GM12892 (cell line): ENCODE data around the gene ILK.

Source experiments
- POLR2AphosphoS5 ChIP-seq: IDR thresholded peaks from 2 replicates; pipeline ENCODE4 v1.6.1; 2011; ENCODE audit warnings: low read depth, low read length, control low read depth
- TAF1 ChIP-seq: IDR thresholded peaks from 2 replicates; pipeline ENCODE4 v1.6.1; 2011; ENCODE audit warnings: low read depth, mild to moderate bottlenecking, control low read depth, low read length, borderline replicate concordance

- TF ChIP-seq TAF1 (no peak), POLR2AphosphoS5 (no peak)
Observed at GRCh38 chr11:6599449-6599848, 4.1 kb upstream of the ILK start.
